K562 (cell line): ENCODE data around the gene ATXN1. TPM values are rescaled to one million over a fixed set of nuclear protein-coding genes. Genes with fewer than 3 reads are reported as not detected.
A peak's percentile ranks its signal among the peaks of the same experiment; 100 is the strongest.

Experiments used
- ARNT ChIP-seq, 2 experiments: fragments of 450-650 bp; IDR thresholded peaks; 2 replicates each; pipeline ENCODE4 v1.6.1; 2016; ENCODE audit warnings: mild to moderate bottlenecking in 1 of 2
- BCL6 ChIP-seq: fragments of 250-450 bp; sonication (Bioruptor Pico); IDR thresholded peaks from 2 replicates; pipeline ENCODE4 v1.4.0; 2020
- BRCA1 ChIP-seq, 2 experiments: fragments of 450-650 bp in 1 of 2; sonication (generic) in 1 of 2; formaldehyde crosslinking in 1 of 2; IDR thresholded peaks; 2 replicates each; pipeline versions ENCODE4 v1.5.0 to v1.6.1; 2017 to 2020; ENCODE audit warnings: mild to moderate bottlenecking in 1 of 2, missing genetic modification reagents in 1 of 2
- CBX2 ChIP-seq: fragments of 200-600 bp; sonication (generic); IDR thresholded peaks from one replicate; pipeline ENCODE4 v1.6.1; 2012; ENCODE audit warnings: mild to moderate bottlenecking, low read length, inconsistent platforms; ENCODE audit not compliant: insufficient read depth, poor library complexity, severe bottlenecking
- CEBPB ChIP-seq: fragments of 450-650 bp; IDR thresholded peaks from 2 replicates; pipeline ENCODE4 v1.6.1; 2016; ENCODE audit warnings: missing genetic modification characterization, missing compliant biosample characterization
- EGR1 ChIP-seq: fragments of 450-650 bp; conservative IDR thresholded peaks from 2 replicates; pipeline ENCODE4 v1.6.1; 2017; ENCODE audit warnings: mild to moderate bottlenecking
- ELF1 ChIP-seq: fragments of 200-800 bp; sonication (Bioruptor generic); IDR thresholded peaks from 2 replicates; pipeline ENCODE4 v1.6.1; 2016; ENCODE audit warnings: missing genetic modification characterization, missing compliant biosample characterization
- GATAD2A ChIP-seq: fragments of 450-650 bp; IDR thresholded peaks from 2 replicates; pipeline ENCODE4 v1.6.1; 2017
- GTF2E2 ChIP-seq: fragments of 200-800 bp; sonication (Bioruptor generic); IDR thresholded peaks from 2 replicates; pipeline ENCODE4 v1.6.1; 2016; ENCODE audit warnings: missing genetic modification characterization, missing compliant biosample characterization
- HNRNPUL1 ChIP-seq: fragments of 200-400 bp; formaldehyde crosslinking; IDR thresholded peaks from 2 replicates; pipeline ENCODE4 v1.6.1; 2017; ENCODE audit warnings: low read length
- HOXB6 ChIP-seq: fragments of 250-450 bp; sonication (Bioruptor Pico); IDR thresholded peaks from 2 replicates; pipeline ENCODE4 v1.5.1; 2022; ENCODE audit warnings: mild to moderate bottlenecking, borderline replicate concordance
- KDM2B ChIP-seq: fragments of 250-450 bp; sonication (Bioruptor Pico); IDR thresholded peaks from 2 replicates; pipeline ENCODE4 v1.8.0; 2021; ENCODE audit warnings: mild to moderate bottlenecking, moderate library complexity
- MBD2 ChIP-seq: sonication (generic); IDR thresholded peaks from 2 replicates; pipeline ENCODE4 v1.6.1; 2016; ENCODE audit warnings: low read depth, borderline replicate concordance
- MTA1 ChIP-seq: fragments of 450-650 bp; IDR thresholded peaks from 2 replicates; pipeline ENCODE4 v1.6.1; 2017; ENCODE audit warnings: borderline replicate concordance
- MTA3 ChIP-seq: fragments of 450-650 bp; formaldehyde crosslinking; IDR thresholded peaks from 2 replicates; pipeline ENCODE4 v1.6.1; 2017; ENCODE audit warnings: mild to moderate bottlenecking, borderline replicate concordance
- NFE2 ChIP-seq: IDR thresholded peaks from 2 replicates; pipeline ENCODE4 v1.6.1; 2014; ENCODE audit warnings: antibody characterized with exemption, low read depth
- PHTF2 ChIP-seq: fragments of 250-450 bp; sonication (Bioruptor Pico); IDR thresholded peaks from 2 replicates; pipeline ENCODE4 v1.5.0; 2021; ENCODE audit warnings: mild to moderate bottlenecking
- POLR2G ChIP-seq: fragments of 200-400 bp; formaldehyde crosslinking; IDR thresholded peaks from 2 replicates; pipeline ENCODE4 v1.6.1; 2017; ENCODE audit warnings: low read depth, mild to moderate bottlenecking, antibody characterized with exemption, low read length, moderate library complexity
- PTTG1 ChIP-seq: fragments of 450-650 bp; IDR thresholded peaks from 2 replicates; pipeline ENCODE4 v1.6.1; 2016; ENCODE audit warnings: low read depth, mild to moderate bottlenecking, missing genetic modification characterization, missing compliant biosample characterization
- RBM25 ChIP-seq: fragments of 200-400 bp; formaldehyde crosslinking; IDR thresholded peaks from 2 replicates; pipeline ENCODE4 v1.6.1; 2018; ENCODE audit warnings: low read length, low read depth, moderate library complexity; ENCODE audit not compliant: severe bottlenecking
- SREBF2 ChIP-seq: sonication (generic); formaldehyde crosslinking; IDR thresholded peaks from 2 replicates; pipeline ENCODE4 v1.4.0; 2020; ENCODE audit warnings: mild to moderate bottlenecking, missing genetic modification reagents
- TCF3 ChIP-seq: sonication (generic); formaldehyde crosslinking; IDR thresholded peaks from 2 replicates; pipeline ENCODE4 v1.4.0; 2020; ENCODE audit warnings: mild to moderate bottlenecking, missing genetic modification reagents
- ZBTB33 ChIP-seq: sonication (generic); formaldehyde crosslinking; IDR thresholded peaks from 2 replicates; pipeline ENCODE4 v1.8.1; 2023; ENCODE audit warnings: mild to moderate bottlenecking, missing genetic modification reagents
- ZBTB7A ChIP-seq: IDR thresholded peaks from 2 replicates; pipeline ENCODE4 v1.6.1; 2011; ENCODE audit warnings: low read depth, mild to moderate bottlenecking, low read length, moderate library complexity, borderline replicate concordance; ENCODE audit not compliant: control insufficient read depth
- ZC3H8 ChIP-seq: fragments of 450-650 bp; IDR thresholded peaks from 2 replicates; pipeline ENCODE4 v1.6.1; 2017
- ZNF3 ChIP-seq: fragments of 250-450 bp; sonication (Bioruptor Pico); IDR thresholded peaks from 2 replicates; pipeline ENCODE4 v1.5.0; 2021; ENCODE audit warnings: mild to moderate bottlenecking, moderate library complexity
- ZNF512 ChIP-seq: IDR thresholded peaks from 2 replicates; pipeline ENCODE4 v1.6.1; 2016; ENCODE audit warnings: missing genetic modification characterization, missing compliant biosample characterization
- ZNF717 ChIP-seq: fragments of 250-450 bp; sonication (Bioruptor Pico); IDR thresholded peaks from 2 replicates; pipeline ENCODE4 v1.5.0; 2021
- polyA plus RNA-seq, 8 experiments: library from polyadenylated mRNA; depleted of rRNA in 4 of 8; stranded (reverse) in 5 of 8; unstranded in 3 of 8; fragments of >200 nt; fragmentation: Nextera tagmentation in 2 of 8; fragmentation: Illumina TruSeq in 1 of 8; extraction: Ambion mirVana in 2 of 8; extraction: Trizol in 1 of 8; gene quantifications; 2 replicates each; pipeline versions ENCODE4 v1.2.1 to v1.2.3, GENCODE V29; 2011 to 2014; ENCODE audit warnings: inconsistent platforms in 1 of 8, missing spikeins in 1 of 8
- total RNA-seq, 7 experiments: library from RNA; depleted of rRNA in 6 of 7; stranded (reverse); fragments of >200 nt in 6 of 7; fragmentation: Illumina TruSeq in 2 of 7; extraction: Trizol in 2 of 7; gene quantifications; 2 replicates each; pipeline versions ENCODE4 v1.2.1 to v1.2.3, GENCODE V29; 2011 to 2021; ENCODE audit warnings: low replicate concordance in 1 of 7

Gene ATXN1
- total and polyA plus RNA-seq, 9 of the 15 experiments (the other 6 are each of a cell fraction or from before 2014, with no cell fraction given), result under 0.01 to 1.2 (median 0.58) TPM

- TF ChIP-seq ZBTB33, result peak; percentile 49
- peak; percentile 76; the same call in 1 of the 2 replicates for TF ChIP-seq BCL6 (CRISPR knock-in tag)
- no peak for TF ChIP-seq EGR1
- no peak; the same call in 1 of the 2 replicates for TF ChIP-seq ELF1 (tag)
- TF ChIP-seq PTTG1 (tag), result no peak
- no peak for TF ChIP-seq CEBPB
- no peak for TF ChIP-seq ZC3H8
- peak; percentile 99 for TF ChIP-seq GATAD2A
- TF ChIP-seq NFE2, result peak; percentile 43
- TF ChIP-seq ZNF717 (CRISPR knock-in tag), result peak; percentile 91
- peak; percentile 91 to 92; a peak in 3 of 4 replicates for TF ChIP-seq ARNT (IDR thresholded peaks at IDR 0.05)
- TF ChIP-seq HOXB6 (CRISPR knock-in tag), result peak; percentile 91; the same call in 1 of the 2 replicates
- peak; percentile 96 for TF ChIP-seq MTA1
- peak; percentile 100 for TF ChIP-seq MTA3
- TF ChIP-seq HNRNPUL1, result no peak
- TF ChIP-seq KDM2B, result peak; percentile 85; the same call in 1 of the 2 replicates
- no peak for TF ChIP-seq SREBF2 (CRISPR knock-in tag)
- no peak for TF ChIP-seq CBX2
- no peak for TF ChIP-seq ZBTB7A
- peak; percentile 84; the same call in 1 of the 2 replicates for TF ChIP-seq PHTF2 (CRISPR knock-in tag)
- peak; percentile 73 for TF ChIP-seq TCF3 (CRISPR knock-in tag)
- no peak for TF ChIP-seq ZNF512 (tag)
- peak; percentile 99 for TF ChIP-seq MBD2
- no peak for TF ChIP-seq BRCA1 (IDR thresholded peaks at IDR 0.05)
- TF ChIP-seq BRCA1 (CRISPR knock-in tag; IDR thresholded peaks at IDR 0.05), result no peak
- TF ChIP-seq GTF2E2, result peak; percentile 99
- TF ChIP-seq POLR2G, result peak; percentile 91
- peak; percentile 58 for TF ChIP-seq RBM25
- TF ChIP-seq ZNF3, result peak; percentile 83
These were observed 495.6 kb downstream of the ATXN1 start (continued) for GRCh38 chr6:16265351-16266341.
